Stimulated activated CD4-positive, alpha-beta T cell treated with anti-CD3 and anti-CD28 coated beads, Interleukin-1b, Interleukin-23, amount 100 ng/mL, for 1 hour (primary cell): ENCODE results near the gene NTRK2.

ENCODE experiments used
- DNase-seq, 2 donors: peaks; one replicate each; pipeline ENCODE4 v3.0.0-alpha.2; 2020; ENCODE audit warnings: low read depth in 2 of 2

NTRK2 gene

DNA sequence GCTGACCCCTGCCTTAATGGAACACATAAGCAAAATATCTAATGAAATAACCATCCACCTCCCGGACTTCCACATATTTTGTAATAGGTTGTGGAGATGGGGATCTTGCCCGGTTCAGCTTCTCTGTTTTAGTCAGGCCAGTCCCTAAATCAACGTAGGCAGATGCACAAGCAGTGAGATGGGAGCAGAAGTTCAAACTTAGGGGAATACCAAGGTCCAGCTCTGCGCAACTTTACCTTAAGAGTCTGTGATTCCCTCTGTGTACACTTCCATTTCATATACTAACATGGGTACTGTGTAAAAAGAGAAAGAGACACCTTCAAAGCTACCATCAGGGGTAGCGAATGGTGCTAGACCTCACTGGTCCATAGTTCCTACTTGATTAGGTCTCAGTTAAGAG, 110.9 kb downstream of the NTRK2 start:
- no peak for DNase-seq

DNA sequence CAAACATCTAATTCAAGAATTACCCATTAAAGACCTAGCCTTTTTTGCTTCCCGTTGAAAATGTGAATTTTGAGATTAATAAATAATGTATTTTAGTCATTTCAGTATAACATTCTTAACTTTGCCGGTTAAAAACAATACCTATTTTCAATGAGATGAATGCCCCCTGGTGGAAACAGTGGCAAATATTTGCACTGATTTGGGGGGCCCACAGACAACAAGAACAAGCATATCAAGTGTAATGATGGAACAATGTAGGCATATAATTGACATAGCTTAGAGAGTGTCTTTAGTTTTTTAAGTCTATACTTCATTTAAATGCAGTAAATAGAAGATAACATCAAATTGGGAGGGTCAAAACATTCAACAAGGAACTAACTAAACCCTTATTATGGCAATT, 111.9 kb downstream of the NTRK2 start:
- DNase-seq = no peak

DNA sequence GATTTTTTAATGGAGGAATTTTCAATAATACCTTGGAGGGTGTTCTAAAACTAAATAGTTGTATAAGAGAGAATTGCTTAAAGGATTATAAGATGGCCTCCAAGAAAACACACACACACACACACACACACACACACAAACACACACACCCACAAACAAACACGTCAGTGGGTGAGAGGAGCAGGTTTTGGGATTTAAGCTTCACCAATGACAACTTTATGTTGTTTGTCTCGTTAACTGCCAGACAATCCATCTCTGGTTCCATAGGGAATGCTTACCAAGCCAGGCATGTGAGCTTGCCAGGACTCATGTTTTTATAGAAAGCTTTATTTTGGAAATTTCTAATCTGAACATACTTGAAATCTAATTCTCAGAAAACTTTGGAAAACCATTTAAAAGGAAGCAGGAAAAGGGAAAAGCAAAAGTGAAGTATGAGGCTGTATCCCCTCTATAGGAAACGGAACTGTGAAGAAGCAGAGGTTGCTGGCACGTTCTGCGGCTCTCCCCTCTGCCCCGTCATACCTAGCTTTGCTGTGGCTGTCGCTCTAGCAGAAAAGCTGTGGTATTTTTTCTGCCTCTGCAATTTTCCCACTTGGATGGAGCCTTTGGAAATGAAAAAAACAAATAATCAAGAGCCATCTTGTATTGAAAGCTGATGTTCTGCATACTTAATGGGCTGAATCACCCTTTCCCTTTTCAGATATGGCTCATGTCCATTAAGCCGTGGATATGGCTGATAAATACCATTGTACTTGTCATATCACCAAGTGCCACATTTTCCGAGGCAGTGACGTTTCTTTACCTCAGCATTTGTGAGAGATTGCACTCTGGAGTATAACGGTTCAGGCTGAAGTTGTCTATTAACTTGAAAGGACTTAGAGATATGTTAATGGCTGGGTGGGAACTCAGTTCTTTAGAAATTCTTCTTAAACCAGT, 112.7 kb downstream of the NTRK2 start:
- no peak for DNase-seq

DNA sequence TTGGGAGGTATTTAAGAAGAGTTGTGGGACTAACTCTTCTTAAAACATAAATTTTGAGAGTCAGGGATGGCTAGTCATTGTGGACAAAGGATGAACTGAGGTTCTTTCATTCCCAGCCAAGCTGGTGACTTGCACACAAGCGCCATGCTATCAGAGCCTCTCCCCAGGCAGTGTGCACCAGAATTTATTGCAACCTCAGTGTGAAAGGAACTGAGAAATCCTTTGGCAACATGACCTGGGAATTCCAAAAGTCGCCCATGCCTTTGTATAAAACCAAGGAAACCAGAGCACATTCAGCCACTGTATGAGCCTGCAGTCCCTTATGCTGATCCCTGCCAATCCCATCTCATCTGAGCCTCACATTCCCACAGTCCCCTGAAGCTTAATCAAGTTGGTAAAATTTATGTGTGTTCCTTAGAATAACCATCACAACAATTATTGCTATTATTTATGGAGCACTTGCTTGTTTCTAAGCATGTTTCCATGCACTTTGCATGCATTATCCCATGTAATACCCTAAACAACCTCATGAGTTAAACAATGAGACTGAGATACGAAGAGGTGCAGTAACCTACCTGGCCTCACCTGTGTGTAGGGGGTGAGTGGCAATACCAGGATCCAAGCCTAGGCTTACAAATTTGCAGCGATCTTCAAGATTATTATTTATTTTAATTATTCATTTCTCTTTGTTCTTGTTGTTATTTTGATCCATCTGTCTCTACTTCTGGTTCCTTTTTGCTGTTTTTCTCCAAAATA, 116.4 kb downstream of the NTRK2 start:
- no peak for DNase-seq

DNA sequence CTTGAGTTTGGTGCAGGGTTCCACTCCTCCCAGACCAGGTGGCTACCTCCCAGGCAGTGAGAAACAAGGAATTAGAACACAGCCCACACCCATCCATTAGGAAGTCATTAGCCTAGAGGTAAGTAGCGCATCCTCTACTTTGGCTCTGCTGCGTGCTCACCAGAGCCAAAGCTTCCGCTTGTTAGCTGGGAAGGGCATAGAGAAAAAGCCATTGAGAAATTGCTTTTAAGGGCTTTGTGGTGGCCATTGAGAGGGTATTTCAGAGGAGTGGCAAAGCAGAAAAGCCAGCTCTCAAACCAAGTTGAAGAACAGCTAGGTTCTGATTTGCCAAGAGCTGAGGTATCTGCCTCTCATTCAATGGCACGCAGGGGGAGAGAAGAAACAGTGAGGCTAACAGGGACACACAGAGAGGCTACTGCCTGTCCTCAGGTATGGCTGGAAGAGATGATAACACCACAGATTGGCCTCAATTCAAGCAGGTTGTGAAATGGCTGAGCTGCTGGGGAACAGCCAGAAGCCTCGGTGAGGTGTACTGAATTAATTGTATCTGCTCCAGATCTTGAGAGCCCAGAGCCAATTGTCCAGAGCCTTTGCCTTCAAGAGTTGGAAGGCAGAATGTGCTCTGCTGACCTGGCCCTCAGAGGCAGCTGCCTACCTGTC, 119.4 kb downstream of the NTRK2 start:
- DNase-seq = no peak

DNA sequence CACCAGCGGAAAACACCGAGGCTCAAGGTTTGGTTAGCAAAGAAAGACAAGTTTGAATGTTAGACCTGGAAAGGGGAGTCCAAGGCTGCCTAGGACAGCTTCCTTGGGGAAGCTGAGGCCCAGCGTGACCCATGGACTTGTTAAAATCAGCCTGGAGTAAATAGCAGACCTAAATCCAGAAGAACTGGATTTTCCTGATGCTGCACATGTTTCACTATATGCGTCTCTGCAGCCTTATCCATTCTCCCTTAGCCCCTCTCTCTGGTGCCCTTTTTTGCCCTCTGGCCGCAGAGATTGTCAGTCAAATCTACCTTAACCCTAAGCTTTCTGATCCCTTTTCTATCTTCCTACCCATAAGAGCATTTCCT, 119.9 kb downstream of the NTRK2 start:
- DNase-seq = no peak

DNA sequence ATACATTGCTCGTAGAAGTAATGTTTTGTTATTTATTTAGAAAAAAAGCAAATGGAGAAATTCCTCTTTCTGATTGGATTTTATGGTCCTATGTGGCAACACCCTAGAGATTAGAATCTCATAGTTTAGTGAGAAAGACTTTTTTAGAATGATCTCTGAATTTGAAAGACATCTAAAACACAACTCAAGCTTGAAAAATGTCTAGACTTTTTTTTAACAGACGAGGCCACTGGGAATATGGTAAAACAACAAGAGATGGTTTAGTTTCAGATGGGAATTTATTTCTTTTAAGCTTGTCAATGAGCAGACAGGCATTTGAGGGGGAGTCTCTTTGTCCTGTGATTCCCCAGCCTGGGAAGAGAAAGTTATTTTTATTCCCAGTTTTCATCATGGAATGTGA, 122.1 kb downstream of the NTRK2 start:
- DNase-seq = no peak

DNA sequence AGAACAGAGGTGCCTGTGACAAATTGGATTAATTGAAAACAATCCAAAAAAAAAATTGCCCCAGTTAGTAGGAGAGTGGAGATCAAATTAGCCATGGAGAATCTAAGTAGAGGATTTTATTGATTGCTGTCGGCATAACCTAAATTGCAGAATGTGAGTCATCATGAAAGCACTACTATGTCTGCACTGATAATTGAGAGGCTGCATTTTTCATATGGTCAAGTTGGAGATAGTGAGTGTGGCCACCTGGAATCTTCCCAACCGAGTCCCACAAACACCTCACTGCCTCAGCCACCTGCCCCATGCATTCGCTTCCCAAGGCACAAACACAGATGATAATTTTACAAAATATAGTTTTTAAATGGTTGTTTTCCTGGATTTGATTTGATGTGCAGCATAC, 123.7 kb downstream of the NTRK2 start:
- DNase-seq = no peak

DNA sequence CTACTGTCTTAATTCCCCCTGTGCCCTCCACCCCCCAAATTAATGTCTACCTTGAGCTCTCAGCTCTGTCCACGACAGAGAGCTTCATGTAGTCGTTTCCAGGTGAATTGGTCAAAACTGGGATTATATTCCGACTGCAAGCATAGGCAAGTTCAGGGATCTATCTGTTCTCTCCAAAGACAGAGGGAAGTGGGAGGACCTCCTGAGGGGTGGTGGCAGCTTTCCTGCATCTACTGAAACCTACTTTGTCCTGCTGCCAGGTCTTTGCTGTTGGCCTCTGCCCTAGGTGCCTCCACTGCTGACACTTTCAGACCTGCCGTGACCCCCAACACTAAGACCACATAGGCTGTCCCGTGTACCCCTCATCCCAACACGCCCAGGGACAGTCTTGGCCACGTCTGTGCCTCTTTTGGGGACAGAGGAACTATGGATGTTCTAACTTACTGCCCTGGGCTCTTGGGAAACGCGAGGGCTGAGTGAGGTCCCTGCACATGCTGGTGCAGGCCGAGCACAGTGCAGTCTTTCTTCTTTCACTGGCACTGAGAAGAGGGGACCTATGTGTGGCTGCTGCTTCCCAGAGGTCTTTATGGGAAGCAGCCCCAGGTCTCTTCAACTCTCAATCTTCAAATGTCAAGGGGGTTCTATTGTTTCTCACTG, 125.6 kb downstream of the NTRK2 start:
- no peak for DNase-seq

DNA sequence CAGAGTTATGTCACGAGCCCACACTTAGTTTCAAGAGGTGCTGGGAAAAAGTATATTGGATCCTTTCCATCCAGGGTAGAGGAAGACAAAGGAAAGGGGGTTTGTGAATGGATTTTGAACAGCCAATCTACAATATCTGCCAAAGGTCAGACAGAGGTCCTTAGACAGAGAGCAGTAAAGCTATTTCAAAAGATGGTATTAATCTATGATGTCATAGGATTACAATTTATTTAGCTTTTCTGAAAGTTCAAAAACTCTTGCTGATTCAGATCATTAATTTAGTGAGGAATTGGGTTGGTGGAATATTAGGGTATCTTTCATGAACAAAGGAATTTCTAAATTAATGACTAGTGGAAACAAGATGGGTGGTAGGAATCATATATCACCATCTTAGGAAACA, 126.9 kb downstream of the NTRK2 start:
- no peak for DNase-seq

DNA sequence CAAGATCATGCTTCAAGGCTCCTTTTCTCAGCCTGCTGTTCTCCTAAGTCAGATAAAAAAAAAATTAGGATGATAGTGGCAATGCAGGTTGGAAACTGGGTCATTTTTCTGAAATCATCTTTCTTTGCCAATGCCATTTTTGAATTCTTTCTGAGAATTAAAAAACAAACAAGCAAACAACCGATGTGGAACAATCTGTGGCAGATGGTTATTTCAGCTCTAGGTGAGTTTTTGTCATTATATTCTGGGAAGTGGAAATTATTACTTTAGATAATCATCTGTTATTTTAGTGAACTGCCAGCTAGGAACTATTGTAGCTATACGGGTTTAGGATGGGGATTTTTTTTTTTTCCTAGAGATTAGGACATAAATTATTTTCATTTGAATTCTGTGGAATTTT, 129.7 kb downstream of the NTRK2 start:
- DNase-seq = no peak

DNA sequence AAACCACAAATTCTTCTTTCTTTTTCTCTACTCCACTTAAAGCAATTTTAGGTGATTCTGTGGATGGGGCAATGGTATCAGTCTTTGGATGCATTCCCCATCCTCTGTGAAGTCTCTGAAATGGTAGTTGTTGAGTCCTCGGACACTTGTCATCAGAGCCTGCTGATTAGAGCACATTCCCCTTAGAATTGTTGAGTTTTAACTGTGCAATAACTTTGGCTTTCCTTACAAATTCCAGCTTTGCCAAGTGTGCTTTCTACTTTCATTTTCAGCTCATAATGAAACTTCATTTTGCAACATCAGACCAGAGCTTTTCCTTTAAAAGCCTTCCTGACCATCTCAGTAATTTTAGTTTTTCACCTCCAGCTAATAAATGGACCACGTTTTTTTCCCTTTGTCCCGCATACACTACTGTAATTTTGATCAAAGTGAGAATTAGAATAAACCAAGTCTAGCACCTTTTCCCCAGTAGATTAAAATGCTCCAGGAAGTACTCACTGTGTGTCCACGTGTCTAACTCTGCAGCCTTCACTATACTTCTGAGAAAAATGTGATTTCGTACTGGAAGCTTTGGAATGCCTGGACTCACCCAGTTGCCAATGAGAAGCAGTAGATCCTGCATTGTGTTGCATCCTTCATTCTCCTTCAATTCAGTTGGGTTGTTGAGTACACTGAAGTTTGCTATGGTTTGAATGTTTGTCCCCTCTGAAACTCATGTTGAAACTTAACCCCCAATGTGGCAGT, 135.6 kb downstream of the NTRK2 start:
- no peak for DNase-seq

DNA sequence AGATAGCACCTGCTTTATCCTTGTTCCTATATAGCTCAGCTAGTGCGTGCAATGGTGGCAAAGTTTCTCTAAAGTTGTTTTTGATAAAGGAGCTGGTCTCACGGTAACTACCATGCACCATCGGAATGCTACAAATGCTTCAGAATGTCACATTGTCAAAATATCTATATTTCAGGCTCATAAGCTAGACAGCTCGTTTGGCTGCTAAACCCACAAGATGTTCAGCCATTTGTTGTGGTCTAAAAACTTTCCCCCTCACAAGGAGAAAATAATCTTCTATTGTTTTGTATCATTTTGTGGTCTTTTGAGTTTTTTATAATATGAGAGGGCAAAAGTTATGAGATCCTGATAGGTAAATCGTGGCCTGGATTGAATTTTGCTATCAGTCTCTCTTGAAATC, 137.9 kb downstream of the NTRK2 start:
- DNase-seq = no peak

DNA sequence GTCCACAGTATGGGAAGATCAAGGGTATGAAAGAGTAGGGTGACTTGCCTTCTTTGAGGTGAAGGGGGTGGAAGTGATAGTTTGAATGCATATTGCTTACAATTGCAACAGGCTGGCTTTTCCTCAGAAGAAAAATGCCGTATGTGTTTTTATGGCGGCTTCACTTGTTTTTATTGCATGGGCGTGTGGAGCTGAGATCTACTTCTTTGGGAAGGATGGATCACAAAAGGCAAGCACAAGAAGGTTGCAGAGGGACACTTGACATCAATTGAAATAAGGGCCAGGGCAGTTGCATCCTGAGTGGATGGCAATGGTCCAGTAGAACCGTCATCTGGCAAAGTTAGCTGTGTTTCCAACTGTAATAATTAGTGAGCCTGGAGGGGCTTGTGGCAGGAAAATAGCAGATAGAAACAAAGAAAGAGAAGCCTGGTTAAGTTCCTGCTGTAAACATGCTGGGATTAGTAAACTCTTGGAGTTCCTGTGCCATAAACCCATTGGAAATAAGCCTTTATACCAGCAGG, 138.4 kb downstream of the NTRK2 start:
- DNase-seq = no peak

DNA sequence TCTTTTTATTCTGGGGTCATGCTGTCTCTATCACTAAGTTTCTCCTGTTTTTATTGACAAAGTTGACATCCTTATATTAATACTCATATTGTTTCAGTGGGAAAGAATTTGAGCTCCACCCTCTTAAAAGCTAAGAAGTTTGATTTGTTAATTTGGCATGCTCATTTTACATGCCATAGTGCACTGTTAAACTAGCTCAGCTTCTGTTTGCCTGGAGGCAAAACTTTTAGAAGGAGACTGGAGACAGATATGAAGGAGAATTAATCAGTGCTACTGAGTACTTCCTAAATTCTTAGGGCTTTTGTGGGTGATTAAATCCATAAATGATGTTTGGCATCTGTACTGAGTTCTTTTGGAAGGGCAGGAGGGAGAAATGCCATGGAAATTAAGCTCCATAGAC, 138.9 kb downstream of the NTRK2 start:
- no peak for DNase-seq

DNA sequence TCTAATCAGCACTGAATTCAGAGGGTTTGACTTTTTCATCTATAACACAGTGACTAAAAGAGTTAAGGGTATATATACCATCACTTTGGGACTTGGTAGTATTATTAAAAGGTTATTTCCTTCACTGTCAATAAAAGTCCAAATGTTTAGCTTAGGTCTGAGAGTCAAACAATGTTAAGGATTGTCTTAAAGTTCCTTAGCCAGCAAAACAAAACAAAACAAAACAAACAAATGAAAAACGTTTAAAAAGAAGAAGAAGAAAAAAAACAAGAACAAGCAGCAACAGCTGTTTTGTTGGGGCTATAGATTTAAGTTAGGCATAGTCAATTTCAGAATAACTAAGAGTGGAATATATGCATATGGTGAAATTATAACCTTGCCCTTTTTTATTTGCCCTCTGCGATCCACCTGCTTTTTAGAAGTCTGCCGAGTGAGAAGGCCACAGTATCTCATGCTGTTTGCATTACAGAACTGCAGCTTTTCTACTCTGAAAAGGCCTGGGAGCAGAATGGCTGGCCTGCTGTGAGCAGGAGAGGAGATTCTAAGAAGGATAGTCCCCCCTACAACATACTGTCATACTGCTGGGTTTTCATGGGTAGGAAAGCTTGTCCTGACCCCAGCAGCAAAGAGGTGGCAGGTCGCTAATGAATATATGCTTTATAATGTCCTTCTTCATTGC, 141.7 kb downstream of the NTRK2 start:
- no peak for DNase-seq

DNA sequence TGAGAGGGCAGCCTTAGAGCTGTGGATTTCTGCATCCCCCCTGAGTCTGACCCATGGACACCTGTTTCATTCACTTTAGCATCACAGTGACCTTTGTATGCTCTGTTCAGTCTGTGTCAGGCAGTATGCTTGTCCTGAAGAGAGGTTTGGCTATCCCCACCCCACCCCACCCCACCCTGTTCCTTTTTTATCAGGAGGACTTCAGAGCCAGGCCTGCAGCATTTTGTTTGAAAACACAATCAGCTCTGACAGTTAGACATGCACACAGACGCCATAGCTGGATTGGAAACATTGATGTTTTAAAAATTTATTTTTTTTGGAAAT, 142.2 kb downstream of the NTRK2 start:
- DNase-seq = no peak

DNA sequence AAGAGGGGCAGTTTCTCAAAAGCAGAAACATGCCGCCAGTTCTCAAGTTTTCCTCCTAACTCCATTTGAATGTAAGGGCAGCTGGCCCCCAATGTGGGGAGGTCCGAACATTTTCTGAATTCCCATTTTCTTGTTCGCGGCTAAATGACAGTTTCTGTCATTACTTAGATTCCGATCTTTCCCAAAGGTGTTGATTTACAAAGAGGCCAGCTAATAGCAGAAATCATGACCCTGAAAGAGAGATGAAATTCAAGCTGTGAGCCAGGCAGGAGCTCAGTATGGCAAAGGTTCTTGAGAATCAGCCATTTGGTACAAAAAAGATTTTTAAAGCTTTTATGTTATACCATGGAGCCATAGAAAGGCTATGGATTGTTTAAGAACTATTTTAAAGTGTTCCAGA, 142.8 kb downstream of the NTRK2 start:
- no peak for DNase-seq

DNA sequence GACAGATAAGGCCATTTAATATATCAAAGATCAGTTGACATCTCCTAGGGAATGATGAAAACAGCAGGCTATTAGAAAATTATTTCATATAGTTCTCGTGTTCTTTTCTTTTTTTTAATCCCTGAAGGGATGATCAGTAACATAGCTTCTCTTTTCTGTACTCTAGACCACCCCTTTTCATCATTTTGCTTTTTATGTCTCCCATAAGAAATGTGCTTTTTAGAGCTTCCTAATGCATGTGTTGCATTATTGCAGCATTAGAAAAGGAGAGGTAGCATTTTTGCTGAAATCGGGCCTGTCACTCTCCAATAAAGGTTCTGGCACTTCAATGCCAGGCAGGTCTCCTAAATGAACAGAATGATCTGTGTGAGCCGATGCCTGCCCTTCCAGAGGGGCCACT, 143.3 kb downstream of the NTRK2 start:
- no peak for DNase-seq

DNA sequence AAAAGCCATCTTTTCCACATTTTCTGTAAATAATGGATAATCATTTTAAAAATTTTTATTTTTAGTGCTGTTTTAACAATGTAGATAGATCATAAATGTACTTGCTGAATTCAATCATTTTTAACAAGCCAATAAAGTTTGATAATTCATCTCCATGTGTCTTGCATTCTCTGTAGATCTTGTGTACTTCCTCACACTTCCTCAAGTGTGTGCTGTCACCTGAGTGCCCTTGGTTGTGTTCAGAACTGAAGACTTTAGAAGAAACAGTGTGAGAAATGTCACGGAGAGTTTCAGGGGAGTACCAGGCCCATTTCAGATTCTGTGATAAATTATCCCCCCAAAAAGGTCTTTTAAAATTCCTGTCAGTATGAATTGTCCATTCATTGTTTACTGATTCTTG, 146.0 kb downstream of the NTRK2 start:
- no peak for DNase-seq

DNA sequence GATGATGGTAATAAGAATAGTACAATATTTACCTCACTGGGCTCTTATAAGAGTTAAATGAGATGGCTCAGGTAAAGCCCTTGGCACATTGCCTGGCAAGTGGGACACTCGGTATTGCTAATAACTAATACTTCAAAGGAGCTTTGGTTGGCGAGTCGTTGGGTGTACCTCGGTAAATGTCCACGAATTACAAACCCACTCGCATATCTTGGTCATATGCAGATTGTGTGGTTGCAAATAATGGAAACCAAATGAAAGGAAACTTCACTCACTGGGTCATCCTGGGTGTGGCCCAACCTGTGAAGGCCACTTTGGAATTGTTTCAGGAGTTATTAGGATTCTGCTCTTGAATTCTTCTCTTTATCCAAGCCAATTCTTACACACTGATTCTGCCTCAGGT, 147.5 kb downstream of the NTRK2 start:
- DNase-seq = no peak
